Tracheal epithelial cell (primary cell): Measurements from ENCODE around the gene CPA1. TPM values are rescaled to one million over a fixed set of nuclear protein-coding genes. Genes with fewer than 3 reads are reported as not detected.

Experiments used
- total RNA-seq: library from RNA; depleted of rRNA; stranded (reverse); fragments of >200 nt; gene quantifications from 2 replicates; pipeline ENCODE4 v1.2.1, GENCODE V29; 2014

The CPA1 gene
- not detected in 2 replicates for total RNA-seq

GRCh38 chr7:130379921-130380860 is at the start of gene CPA1:
Gene CPA1 (plus strand): TSS chr7:130380494. CDS start chr7:130380521, 27 bp downstream.

GRCh38 chr7:130344271-130344866 is 35.9 kb upstream of the CPA1 start, which contains the start of gene CPA5:
Gene CPA5 (plus strand): TSS chr7:130344816. CDS start chr7:130346486, 1,670 bp downstream.

Other genes starting within 250 kb of the CPA1 start
- gene TMEM209, start 175.1 kb upstream of the CPA1 start, total RNA-seq, result 5.1 and 9.4 TPM in 2 replicates
- not detected in 2 replicates for gene SSMEM1, start 172.6 kb upstream of the CPA1 start, total RNA-seq
- gene CPA2, start 113.6 kb upstream of the CPA1 start, total RNA-seq, result 0.43 TPM in 1 of 2 replicates, not detected in the other
- gene CPA4, start 87.3 kb upstream of the CPA1 start, total RNA-seq, result 6.6 and 7.2 TPM in 2 replicates
- gene CPA5, start 35.7 kb upstream of the CPA1 start, total RNA-seq, result not detected in 2 replicates
- gene CEP41, start 60.5 kb downstream of the CPA1 start, total RNA-seq, result 10.6 and 12.1 TPM in 2 replicates
- gene MEST, start 111.6 kb downstream of the CPA1 start, total RNA-seq, result 12.0 and 15.1 TPM in 2 replicates